ENCODE measurements around the gene CNOT11. TPM values are rescaled to one million over a fixed set of nuclear protein-coding genes. Genes with fewer than 3 reads are reported as not detected.
"Not testable (repeated sequence)": the region's sequence is repeated elsewhere in the genome, so short reads cannot be mapped to it uniquely, and the experiment has no call there.

The CNOT11 gene
- total RNA-seq, 4 donors from 2014 or later, result 28.0 to 53.2 (median 41.8) TPM

GRCh38 chr2:101219246-101219645 lies 33.4 kb upstream of the CNOT11 start:
- Histone ChIP-seq H3K9me3 (no peaks in the 10 kb centered on the region), H3K27me3 (no peaks in the 10 kb centered on the region), H3K4me3 (no peak overlapping the region), H3K36me3 (no peaks in the 10 kb centered on the region), H3K27ac (no peak overlapping the region), H3K4me1 (no peaks in the 10 kb centered on the region)
- intact Hi-C loops (cut with DNase I), result no loop called here
- WGBS, 2 donors, result 75 to 91% methylated on average over 3 to 7 of the region's 7 CpGs
- DNase-seq, result no peak
- TF ChIP-seq POLR2A (IDR thresholded peaks at IDR 0.05) (no peak), CTCF (IDR thresholded peaks at IDR 0.05) (no peak)

GRCh38 chr2:101220091-101220490 lies 32.6 kb upstream of the CNOT11 start:
- H3K9me3 ChIP-seq; H3K4me1 ChIP-seq; H3K27me3 ChIP-seq; DNase-seq; H3K36me3 ChIP-seq; H3K4me3 ChIP-seq; intact Hi-C loops (cut with DNase I); H3K27ac ChIP-seq: not testable (repeated sequence)
- WGBS, 2 donors, result 84 to 94% methylated on average over 5 to 7 of the region's 7 CpGs

GRCh38 chr2:101223814-101224231 lies 28.9 kb upstream of the CNOT11 start:
- H3K36me3 ChIP-seq, result no peaks in the 10 kb centered on the region
- intact Hi-C loops (cut with DNase I), result no loop called here
- H3K4me1 ChIP-seq, result no peaks in the 10 kb centered on the region
- 59 to 81% methylated on average over 2 to 4 of the region's 7 CpGs for WGBS, 2 donors
- TF ChIP-seq CTCF (IDR thresholded peaks at IDR 0.05) (no peak), POLR2A (IDR thresholded peaks at IDR 0.05) (no peak)
- H3K4me3 ChIP-seq, result peak overlapping the region in 1 of 4 donors; percentile 4
- DNase-seq, result no peak
- no peaks in the 10 kb centered on the region for H3K27me3 ChIP-seq
- no peak overlapping the region for H3K27ac ChIP-seq
- no peaks in the 10 kb centered on the region for H3K9me3 ChIP-seq

GRCh38 chr2:101230541-101231001 lies 22.1 kb upstream of the CNOT11 start:
- no peaks in the 10 kb centered on the region for H3K9me3 ChIP-seq
- H3K4me3 ChIP-seq, result no peak overlapping the region
- no peaks in the 10 kb centered on the region for H3K36me3 ChIP-seq
- no peaks in the 10 kb centered on the region for H3K27me3 ChIP-seq
- peaks cover 0 to 20% (median 0%) of the 10 kb centered on the region in 3 donors for H3K4me1 ChIP-seq
- WGBS, 2 donors, result 65 to 81% methylated on average over 2 of the region's 2 CpGs
- no peak for DNase-seq
- intact Hi-C loops (cut with DNase I), result no loop called here
- TF ChIP-seq CTCF (IDR thresholded peaks at IDR 0.05) (no peak), POLR2A (IDR thresholded peaks at IDR 0.05) (no peak)
- no peak overlapping the region for H3K27ac ChIP-seq

GRCh38 chr2:101231240-101231639 lies 21.4 kb upstream of the CNOT11 start:
- Histone ChIP-seq H3K27ac (no peak overlapping the region), H3K27me3 (no peaks in the 10 kb centered on the region), H3K4me1 (peaks cover 0 to 26% (median 3%) of the 10 kb centered on the region in 3 donors), H3K9me3 (no peaks in the 10 kb centered on the region), H3K36me3 (no peaks in the 10 kb centered on the region), H3K4me3 (no peak overlapping the region)
- intact Hi-C loops (cut with DNase I), result no loop called here
- WGBS, 2 donors, result 89 to 100% methylated on average over 1 of the region's 1 CpG
- no peak for TF ChIP-seq POLR2A (IDR thresholded peaks at IDR 0.05)
- TF ChIP-seq CTCF (IDR thresholded peaks at IDR 0.05), result no peak
- no peak for DNase-seq
